SU-DHL-6 (cell line): ENCODE results near the gene PRADC1.

Experiments
- H2AFZ ChIP-seq: fragments of 200-600 bp; sonication (generic); 2 replicates; pipeline ENCODE4 v1.6.1; 2014; ENCODE audit warnings: low read depth, mild to moderate bottlenecking, moderate library complexity, mixed read lengths, antibody characterized with exemption, low read length; ENCODE audit not compliant: severe bottlenecking
- H3F3A ChIP-seq: fragments of 200-600 bp; shearing (Covaris generic); 2 replicates; pipeline ENCODE4 v1.6.0; 2016; ENCODE audit warnings: antibody characterized with exemption, mild to moderate bottlenecking; ENCODE audit not compliant: insufficient read depth
- H3K27ac ChIP-seq: fragments of 200-600 bp; sonication (generic); 2 replicates; pipeline ENCODE4 v1.5.1; 2016; ENCODE audit warnings: low read depth, mild to moderate bottlenecking, low read length, moderate library complexity, mixed read lengths
- H3K27me3 ChIP-seq: fragments of 200-600 bp; sonication (generic), shearing (Covaris generic); 2 replicates; pipeline ENCODE4 v1.6.0; 2014; ENCODE audit warnings: mild to moderate bottlenecking, low read length
- H3K36me3 ChIP-seq: fragments of 200-600 bp; sonication (generic); 2 replicates; pipeline ENCODE4 v1.6.1; 2014; ENCODE audit warnings: mild to moderate bottlenecking, low read length, mixed read lengths
- H3K4me2 ChIP-seq: fragments of 300-600, 200-600 bp; shearing (Covaris generic), sonication (generic); 2 replicates; pipeline ENCODE4 v1.6.0; 2014; ENCODE audit warnings: low read length, low read depth, mild to moderate bottlenecking; ENCODE audit not compliant: poor library complexity, severe bottlenecking
- H3K4me3 ChIP-seq: fragments of 200-600 bp; sonication (generic); 2 replicates; pipeline ENCODE4 v1.5.1; 2014; ENCODE audit warnings: antibody characterized with exemption, low read length, mild to moderate bottlenecking, mixed read lengths; ENCODE audit not compliant: insufficient read depth, poor library complexity, severe bottlenecking
- H3K79me2 ChIP-seq: fragments of 200-600 bp; sonication (generic); 2 replicates; pipeline ENCODE4 v1.6.1; 2014; ENCODE audit warnings: mild to moderate bottlenecking, low read length, moderate library complexity; ENCODE audit not compliant: insufficient read depth
- H3K9ac ChIP-seq: fragments of 200-600 bp; sonication (generic); 2 replicates; pipeline ENCODE4 v1.7.0; 2014; ENCODE audit warnings: mild to moderate bottlenecking, low read length
- H3K9me2 ChIP-seq: fragments of 200-600 bp; sonication (generic); replicated peaks from 2 replicates; pipeline ENCODE4 v1.6.1; 2014; ENCODE audit warnings: low read length; ENCODE audit not compliant: insufficient read depth
- H3K9me3 ChIP-seq: fragments of 200-600 bp; sonication (generic); 2 replicates; pipeline ENCODE4 v1.6.1; 2014; ENCODE audit warnings: low read length, mixed read lengths; ENCODE audit not compliant: insufficient read depth
- H4K20me1 ChIP-seq: fragments of 200-600 bp; sonication (generic); 2 replicates; pipeline ENCODE4 v1.6.1; 2014; ENCODE audit warnings: low read depth, mild to moderate bottlenecking, antibody characterized with exemption, low read length, moderate library complexity, mixed read lengths
- EZH2phosphoT487 ChIP-seq: fragments of 200-600 bp; sonication (generic), shearing (Covaris generic); conservative IDR thresholded peaks from 2 replicates; pipeline ENCODE4 v1.6.1; 2018; ENCODE audit warnings: mild to moderate bottlenecking, antibody characterized with exemption, low read length, moderate library complexity, mixed read lengths
- TF ChIP-seq, protein P1 (sequence below): fragments of 200-600 bp; sonication (generic); IDR thresholded peaks from one replicate; pipeline ENCODE4 v1.5.1; 2017; ENCODE audit warnings: antibody characterized with exemption, mild to moderate bottlenecking, low read length, moderate library complexity; ENCODE audit not compliant: insufficient read depth, poor library complexity, severe bottlenecking

The PRADC1 gene

DNA sequence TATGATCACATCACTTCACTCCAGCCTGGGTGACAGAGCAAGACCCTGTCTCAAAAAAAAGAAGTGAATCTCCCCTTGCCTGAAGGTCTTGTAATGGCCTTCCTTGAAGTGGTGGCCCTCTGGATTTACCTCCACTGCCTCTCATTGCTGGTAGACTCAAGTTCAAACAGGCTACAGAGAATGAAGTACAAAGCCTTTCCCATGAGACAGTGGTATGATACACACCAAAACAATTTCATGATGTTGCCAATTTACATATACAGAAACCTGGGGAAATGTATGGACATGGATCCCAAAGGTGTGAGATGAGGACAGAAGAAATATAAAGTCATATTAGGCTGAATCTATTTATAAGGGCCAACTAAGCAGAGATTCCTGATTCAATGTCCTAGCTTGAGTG, 35.5 kb downstream of the PRADC1 start:
- H3K4me2 ChIP-seq, result no peak overlapping the region
- no peak overlapping the region for H3K4me3 ChIP-seq
- no peaks in the 10 kb centered on the region for H3K36me3 ChIP-seq
- H3K27me3 ChIP-seq, result no peaks in the 10 kb centered on the region
- H3K27ac ChIP-seq, result no peak overlapping the region
- H2AFZ ChIP-seq, result no peak overlapping the region
- no peaks in the 10 kb centered on the region for H3K79me2 ChIP-seq
- no peaks in the 10 kb centered on the region for H3K9me3 ChIP-seq
- no peak for TF ChIP-seq EZH2phosphoT487
- TF ChIP-seq, protein P1, sequence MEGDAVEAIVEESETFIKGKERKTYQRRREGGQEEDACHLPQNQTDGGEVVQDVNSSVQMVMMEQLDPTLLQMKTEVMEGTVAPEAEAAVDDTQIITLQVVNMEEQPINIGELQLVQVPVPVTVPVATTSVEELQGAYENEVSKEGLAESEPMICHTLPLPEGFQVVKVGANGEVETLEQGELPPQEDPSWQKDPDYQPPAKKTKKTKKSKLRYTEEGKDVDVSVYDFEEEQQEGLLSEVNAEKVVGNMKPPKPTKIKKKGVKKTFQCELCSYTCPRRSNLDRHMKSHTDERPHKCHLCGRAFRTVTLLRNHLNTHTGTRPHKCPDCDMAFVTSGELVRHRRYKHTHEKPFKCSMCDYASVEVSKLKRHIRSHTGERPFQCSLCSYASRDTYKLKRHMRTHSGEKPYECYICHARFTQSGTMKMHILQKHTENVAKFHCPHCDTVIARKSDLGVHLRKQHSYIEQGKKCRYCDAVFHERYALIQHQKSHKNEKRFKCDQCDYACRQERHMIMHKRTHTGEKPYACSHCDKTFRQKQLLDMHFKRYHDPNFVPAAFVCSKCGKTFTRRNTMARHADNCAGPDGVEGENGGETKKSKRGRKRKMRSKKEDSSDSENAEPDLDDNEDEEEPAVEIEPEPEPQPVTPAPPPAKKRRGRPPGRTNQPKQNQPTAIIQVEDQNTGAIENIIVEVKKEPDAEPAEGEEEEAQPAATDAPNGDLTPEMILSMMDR, result no peak
- no peaks in the 10 kb centered on the region for H3F3A ChIP-seq
- no peak overlapping the region for H3K9ac ChIP-seq
- no peaks in the 10 kb centered on the region for H4K20me1 ChIP-seq
- H3K9me2 ChIP-seq, result no peaks in the 10 kb centered on the region

DNA sequence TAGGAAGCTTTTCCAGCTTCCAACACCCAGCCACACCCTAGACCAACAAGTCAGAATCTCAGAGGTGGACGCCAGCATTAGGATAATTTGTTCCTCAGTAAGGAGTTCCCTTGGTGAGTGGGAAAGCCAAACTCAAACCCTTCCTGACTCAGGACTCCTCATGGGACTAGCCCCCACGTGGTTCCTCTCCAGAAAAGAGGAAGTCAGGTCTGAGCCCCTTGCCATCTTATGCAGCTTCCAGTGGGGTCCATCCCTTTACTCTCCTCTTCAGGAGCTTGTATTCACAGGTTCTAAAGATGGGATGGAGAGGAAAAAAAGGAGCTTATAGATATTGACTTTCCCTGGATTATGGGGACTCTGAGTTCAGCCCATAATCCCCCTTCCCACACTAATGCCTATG, 45.5 kb downstream of the PRADC1 start:
- H3K36me3 ChIP-seq, result no peaks in the 10 kb centered on the region
- no peak overlapping the region for H3K27ac ChIP-seq
- no peaks in the 10 kb centered on the region for H3K79me2 ChIP-seq
- H4K20me1 ChIP-seq, result no peaks in the 10 kb centered on the region
- no peak for TF ChIP-seq EZH2phosphoT487
- H3K9ac ChIP-seq, result no peak overlapping the region
- no peaks in the 10 kb centered on the region for H3F3A ChIP-seq
- H3K4me3 ChIP-seq, result no peak overlapping the region
- H2AFZ ChIP-seq, result no peak overlapping the region
- no peak overlapping the region for H3K4me2 ChIP-seq
- no peaks in the 10 kb centered on the region for H3K27me3 ChIP-seq
- H3K9me3 ChIP-seq, result no peaks in the 10 kb centered on the region
- no peaks in the 10 kb centered on the region for H3K9me2 ChIP-seq

DNA sequence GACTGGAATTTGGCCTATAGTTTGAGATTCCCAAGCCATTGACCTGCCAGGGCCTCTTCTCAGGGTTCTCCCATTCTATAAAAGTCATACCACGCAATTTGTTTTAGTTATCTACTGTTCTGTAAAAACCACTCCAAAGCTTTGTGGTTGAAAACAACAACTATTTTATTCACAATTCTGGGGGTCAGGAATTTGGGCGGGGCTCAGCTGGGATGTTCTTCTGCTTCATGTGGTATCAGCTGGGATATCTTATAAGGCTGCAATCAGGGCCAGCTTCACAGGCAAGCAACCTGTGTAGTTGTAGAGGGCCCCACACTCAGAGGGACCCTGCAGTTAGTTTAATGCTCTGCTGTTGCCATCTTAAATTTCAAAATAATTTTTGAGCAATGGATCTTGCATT, 47.1 kb downstream of the PRADC1 start:
- Histone ChIP-seq H3K9me2 (no peaks in the 10 kb centered on the region), H3K27me3 (no peaks in the 10 kb centered on the region)

More for the DNA sequence above, 47.1 kb downstream of the PRADC1 start:
- Histone ChIP-seq H3F3A (no peaks in the 10 kb centered on the region), H3K9me3 (no peaks in the 10 kb centered on the region), H4K20me1 (no peaks in the 10 kb centered on the region), H3K27ac (no peak overlapping the region), H3K4me2 (no peak overlapping the region), H3K9ac (no peak overlapping the region), H3K79me2 (no peaks in the 10 kb centered on the region), H3K36me3 (no peaks in the 10 kb centered on the region), H2AFZ (no peak overlapping the region), H3K4me3 (no peak overlapping the region)
- TF ChIP-seq EZH2phosphoT487, result no peak
- TF ChIP-seq, protein P1, result no peak
